KMS-11 (cell line): ENCODE measurements around the gene CNR1.
"Not testable (repeated sequence)": the region's sequence is repeated elsewhere in the genome, so short reads cannot be mapped to it uniquely, and the experiment has no call there.

Experiments
- H2AFZ ChIP-seq: fragments of 200-600 bp; sonication (generic); 2 replicates; pipeline ENCODE4 v1.6.1; 2016; ENCODE audit warnings: antibody characterized with exemption, mixed run types, low read depth
- H3K27ac ChIP-seq: fragments of 200-600 bp; sonication (generic); 2 replicates; pipeline ENCODE4 v1.6.1; 2016; ENCODE audit warnings: mild to moderate bottlenecking, mixed run types
- H3K27me3 ChIP-seq: fragments of 200-600 bp; sonication (generic); 2 replicates; pipeline ENCODE4 v1.6.1; 2017; ENCODE audit warnings: mild to moderate bottlenecking, low read depth, mixed run types, moderate library complexity; ENCODE audit not compliant: insufficient read depth
- H3K36me3 ChIP-seq: fragments of 200-600 bp; sonication (generic); 2 replicates; pipeline ENCODE4 v1.6.1; 2017; ENCODE audit warnings: mild to moderate bottlenecking, mixed run types; ENCODE audit not compliant: insufficient read depth
- H3K4me1 ChIP-seq: fragments of 200-600 bp; sonication (generic); 2 replicates; pipeline ENCODE4 v1.6.1; 2016; ENCODE audit warnings: mild to moderate bottlenecking, low read depth, mixed run types; ENCODE audit not compliant: poor library complexity, severe bottlenecking
- H3K4me2 ChIP-seq: fragments of 200-600 bp; sonication (generic); 2 replicates; pipeline ENCODE4 v1.7.0; 2016; ENCODE audit warnings: mild to moderate bottlenecking, mixed run types
- H3K4me3 ChIP-seq: fragments of 200-600 bp; sonication (generic); IDR thresholded peaks from 2 replicates; pipeline ENCODE4 v1.6.1; 2017; ENCODE audit warnings: low read depth, low read length, mixed read lengths; ENCODE audit not compliant: insufficient read depth
- H3K79me2 ChIP-seq: fragments of 200-600 bp; sonication (generic); 2 replicates; pipeline ENCODE4 v1.6.1; 2016; ENCODE audit warnings: low read depth, mixed run types; ENCODE audit not compliant: insufficient read depth
- H3K9ac ChIP-seq: fragments of 200-600 bp; sonication (generic); 2 replicates; pipeline ENCODE4 v1.6.1; 2016; ENCODE audit warnings: mild to moderate bottlenecking, mixed run types
- H4K20me1 ChIP-seq: fragments of 200-600 bp; sonication (generic); 2 replicates; pipeline ENCODE4 v1.6.1; 2016; ENCODE audit warnings: mild to moderate bottlenecking, mixed run types; ENCODE audit not compliant: insufficient read depth
- TF ChIP-seq, protein P1 (sequence below): fragments of 200-600 bp; sonication (generic); conservative IDR thresholded peaks from 2 replicates; pipeline ENCODE4 v1.6.1; 2017; ENCODE audit warnings: low read depth, mild to moderate bottlenecking, antibody characterized with exemption, low read length, moderate library complexity, mixed read lengths

Gene CNR1

DNA sequence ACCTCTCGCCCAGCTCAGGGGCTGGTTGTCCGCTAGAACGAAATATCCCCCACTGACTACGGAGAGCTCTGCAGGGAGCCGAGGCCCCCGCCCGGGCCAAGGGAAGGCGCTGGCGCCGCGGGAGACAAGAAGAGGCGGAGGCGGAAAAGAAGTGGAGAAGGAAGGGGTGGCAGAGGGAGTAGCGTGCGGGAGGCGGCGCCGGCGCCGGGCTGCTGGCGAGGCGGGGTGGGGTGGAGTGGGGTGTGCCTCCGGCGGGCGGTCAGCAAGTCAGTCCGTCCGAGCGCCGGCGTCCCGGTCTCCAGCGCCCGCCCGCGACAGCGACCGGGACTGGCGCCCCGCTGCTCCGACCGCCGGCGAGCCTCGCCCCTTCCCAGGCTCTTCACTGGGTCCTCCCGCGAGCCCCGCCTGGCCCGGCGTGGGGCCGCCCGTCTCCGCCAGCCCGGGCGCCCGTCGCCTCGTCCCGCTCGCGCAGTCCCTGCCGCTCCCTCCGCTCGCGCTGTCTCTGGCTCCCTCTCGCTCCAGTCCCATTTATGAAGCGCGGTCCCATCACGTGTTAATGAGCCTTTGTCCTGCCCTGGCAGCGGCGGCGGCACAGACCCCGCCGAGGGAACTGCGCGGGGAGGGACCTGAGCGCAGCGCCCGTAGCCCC lies at the start of gene CNR1:
TSS of gene CNR1 (minus strand) at position 504 of the 649 bp plus-strand sequence. CDS start 21,073 bp downstream, outside the sequence.
- no peak within 1 kb of the TSS for H3K4me3 ChIP-seq
- no peaks in the 10 kb centered on the region for H3K27me3 ChIP-seq
- TF ChIP-seq, protein P1, sequence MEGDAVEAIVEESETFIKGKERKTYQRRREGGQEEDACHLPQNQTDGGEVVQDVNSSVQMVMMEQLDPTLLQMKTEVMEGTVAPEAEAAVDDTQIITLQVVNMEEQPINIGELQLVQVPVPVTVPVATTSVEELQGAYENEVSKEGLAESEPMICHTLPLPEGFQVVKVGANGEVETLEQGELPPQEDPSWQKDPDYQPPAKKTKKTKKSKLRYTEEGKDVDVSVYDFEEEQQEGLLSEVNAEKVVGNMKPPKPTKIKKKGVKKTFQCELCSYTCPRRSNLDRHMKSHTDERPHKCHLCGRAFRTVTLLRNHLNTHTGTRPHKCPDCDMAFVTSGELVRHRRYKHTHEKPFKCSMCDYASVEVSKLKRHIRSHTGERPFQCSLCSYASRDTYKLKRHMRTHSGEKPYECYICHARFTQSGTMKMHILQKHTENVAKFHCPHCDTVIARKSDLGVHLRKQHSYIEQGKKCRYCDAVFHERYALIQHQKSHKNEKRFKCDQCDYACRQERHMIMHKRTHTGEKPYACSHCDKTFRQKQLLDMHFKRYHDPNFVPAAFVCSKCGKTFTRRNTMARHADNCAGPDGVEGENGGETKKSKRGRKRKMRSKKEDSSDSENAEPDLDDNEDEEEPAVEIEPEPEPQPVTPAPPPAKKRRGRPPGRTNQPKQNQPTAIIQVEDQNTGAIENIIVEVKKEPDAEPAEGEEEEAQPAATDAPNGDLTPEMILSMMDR, result no peak
- H3K4me2 ChIP-seq, result peak within 1 kb of the TSS; percentile 84
- H3K27ac ChIP-seq, result no peak within 1 kb of the TSS
- H3K79me2 ChIP-seq, result no peaks in the 10 kb centered on the region
- H3K4me1 ChIP-seq, result peaks cover 6% of the 10 kb centered on the region
- no peaks in the 10 kb centered on the region for H3K36me3 ChIP-seq
- peak within 1 kb of the TSS; percentile 92 for H2AFZ ChIP-seq
- no peaks in the 10 kb centered on the region for H4K20me1 ChIP-seq
- peak within 1 kb of the TSS; percentile 25; the same call in 1 of the 2 replicates for H3K9ac ChIP-seq

DNA sequence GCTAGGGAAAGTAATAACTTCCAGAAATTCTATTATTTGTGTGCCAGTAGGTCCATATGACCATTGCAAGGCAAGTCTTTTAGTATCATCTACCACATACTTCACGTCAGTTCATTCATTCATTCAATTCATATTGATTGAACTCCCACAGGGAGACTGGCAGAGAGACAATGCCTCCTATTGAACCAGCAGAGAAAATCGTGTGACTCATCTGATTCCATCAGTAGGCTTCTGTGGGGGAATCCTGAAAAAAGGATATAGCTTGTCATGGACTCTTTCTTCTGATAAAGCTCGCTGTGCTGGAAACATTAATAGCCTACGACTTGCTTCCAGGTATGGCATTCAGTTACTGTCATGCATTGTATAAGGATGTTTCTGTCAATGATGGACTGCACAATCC lies 45.3 kb upstream of the CNR1 start:
- Histone ChIP-seq H3K4me1 (no peaks in the 10 kb centered on the region), H4K20me1 (no peaks in the 10 kb centered on the region), H3K36me3 (no peaks in the 10 kb centered on the region), H3K4me3 (no peak overlapping the region), H3K4me2 (no peak overlapping the region), H3K27me3 (no peaks in the 10 kb centered on the region), H3K27ac (no peak overlapping the region), H2AFZ (no peak overlapping the region), H3K9ac (no peak overlapping the region), H3K79me2 (no peaks in the 10 kb centered on the region)
- TF ChIP-seq, protein P1, result no peak

DNA sequence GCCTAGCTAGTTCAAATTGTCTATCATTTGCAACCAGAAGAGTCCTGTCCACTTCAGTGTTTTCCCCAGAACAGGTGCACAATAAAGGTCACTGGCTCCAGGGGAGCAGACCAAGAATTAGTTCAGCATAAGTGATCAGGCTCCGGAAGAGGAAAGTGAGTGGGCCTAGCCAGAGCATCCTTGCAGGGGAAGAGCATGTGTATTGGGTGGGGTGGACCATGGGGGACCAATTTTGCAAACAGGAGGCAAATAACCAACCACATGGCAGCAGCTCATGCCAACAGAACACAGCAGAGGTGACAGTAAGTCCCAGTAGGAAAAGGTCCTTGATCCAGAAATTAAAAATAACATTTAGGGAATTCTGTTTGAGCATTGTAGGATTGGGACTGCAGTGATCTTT lies 43.2 kb upstream of the CNR1 start:
- Histone ChIP-seq H3K79me2 (no peaks in the 10 kb centered on the region), H2AFZ (no peak overlapping the region), H3K4me1 (no peaks in the 10 kb centered on the region), H3K27ac (no peak overlapping the region), H4K20me1 (no peaks in the 10 kb centered on the region), H3K9ac (no peak overlapping the region), H3K4me3 (no peak overlapping the region), H3K4me2 (no peak overlapping the region), H3K36me3 (no peaks in the 10 kb centered on the region), H3K27me3 (no peaks in the 10 kb centered on the region)
- TF ChIP-seq, protein P1, result no peak

DNA sequence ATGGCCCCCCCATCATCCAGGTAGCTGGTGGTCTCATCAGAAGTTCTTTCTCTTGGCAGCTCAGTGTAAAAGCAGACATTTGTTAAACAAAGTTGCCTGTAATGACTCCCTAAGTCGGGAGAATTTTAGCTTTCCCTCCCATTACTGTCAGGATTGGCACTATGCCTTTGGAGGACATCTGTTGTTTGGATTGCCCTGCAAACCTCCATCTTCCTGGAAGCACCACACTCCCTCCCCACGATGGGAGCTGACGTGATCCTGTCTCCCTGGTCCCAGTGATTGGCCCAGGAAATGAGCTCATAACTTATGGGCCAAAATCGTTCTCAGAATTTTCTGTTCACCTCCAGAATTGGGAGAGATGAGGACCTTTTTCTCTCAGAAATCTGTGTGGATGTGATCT lies 42.6 kb upstream of the CNR1 start:
- H2AFZ ChIP-seq, result no peak overlapping the region
- H3K79me2 ChIP-seq, result no peaks in the 10 kb centered on the region
- no peak overlapping the region for H3K27ac ChIP-seq
- no peak overlapping the region for H3K4me3 ChIP-seq
- TF ChIP-seq, protein P1, result no peak
- H3K36me3 ChIP-seq, result no peaks in the 10 kb centered on the region
- no peaks in the 10 kb centered on the region for H3K27me3 ChIP-seq
- no peak overlapping the region for H3K9ac ChIP-seq
- no peak overlapping the region for H3K4me2 ChIP-seq
- no peaks in the 10 kb centered on the region for H4K20me1 ChIP-seq
- no peaks in the 10 kb centered on the region for H3K4me1 ChIP-seq

DNA sequence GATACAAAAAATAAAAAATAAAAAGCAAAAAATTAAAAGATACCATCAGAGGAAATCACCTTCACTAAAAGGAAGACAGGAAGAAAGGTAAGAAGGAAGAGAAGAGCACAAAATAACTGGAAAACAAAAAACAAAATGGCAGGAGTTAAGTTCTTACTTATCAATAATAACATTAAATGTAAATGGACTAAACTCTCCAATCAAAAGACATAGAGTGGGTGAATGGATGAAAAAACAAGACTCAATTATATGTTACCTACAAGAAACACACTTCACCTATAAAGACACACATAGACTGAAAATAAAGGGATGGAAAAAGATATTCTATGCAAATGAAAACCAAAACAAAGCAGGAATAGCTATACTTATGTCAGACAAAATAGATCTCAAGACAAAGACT lies 35.6 kb upstream of the CNR1 start:
- H2AFZ ChIP-seq, H3K36me3 ChIP-seq, H3K9ac ChIP-seq, H3K4me2 ChIP-seq, H4K20me1 ChIP-seq, H3K27me3 ChIP-seq, H3K4me1 ChIP-seq, H3K27ac ChIP-seq, H3K79me2 ChIP-seq, H3K4me3 ChIP-seq: not testable (repeated sequence)
